ENCODE data around the gene ADARB2.

Gene ADARB2

DNA sequence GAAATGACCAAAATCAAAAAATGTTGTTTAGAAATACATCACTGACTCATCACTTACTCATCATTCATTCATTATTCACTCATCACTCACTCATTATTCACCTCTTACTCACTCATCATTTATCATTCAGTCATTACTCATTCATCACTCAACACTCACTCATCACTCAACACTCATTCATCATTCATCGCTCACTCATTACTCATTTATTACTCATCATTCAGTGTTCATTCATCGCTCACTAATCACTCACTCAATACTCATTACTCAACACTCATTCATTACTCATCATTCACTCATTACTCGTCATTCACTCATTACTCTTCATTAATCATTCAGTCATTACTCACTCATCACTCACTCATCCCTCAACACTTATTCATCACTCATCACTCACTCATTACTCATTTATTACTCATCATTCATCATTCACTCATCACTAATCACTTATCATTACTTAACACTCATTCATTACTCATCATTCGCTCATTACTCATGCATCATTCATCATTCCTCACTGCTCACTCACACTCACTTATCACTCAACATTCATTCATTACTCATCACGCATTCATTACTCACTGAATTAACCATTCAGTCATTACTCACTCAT lies 238.5 kb downstream of the ADARB2 start:
- no peak for TF ChIP-seq CTCF (conservative IDR thresholded peaks at IDR 0.05; ENCODE audit: control insufficient read depth, insufficient read depth, low read depth, low read length)
- no peak overlapping the region for H3K4me3 ChIP-seq (ENCODE audit: control insufficient read depth, low read depth, low read length)
- DNase-seq (ENCODE audit: low read depth): peak; percentile 6

GRCh38 chr10:1495915-1496517 lies 241.3 kb downstream of the ADARB2 start:
- DNase-seq (ENCODE audit: low read depth): no peak
- no peak for TF ChIP-seq CTCF (conservative IDR thresholded peaks at IDR 0.05; ENCODE audit: control insufficient read depth, insufficient read depth, low read depth, low read length)
- no peak overlapping the region for H3K4me3 ChIP-seq (ENCODE audit: control insufficient read depth, low read depth, low read length)

- no peak for DNase-seq (ENCODE audit: low read depth)
- no peak for TF ChIP-seq CTCF (conservative IDR thresholded peaks at IDR 0.05; ENCODE audit: control insufficient read depth, insufficient read depth, low read depth, low read length)
- no peak overlapping the region for H3K4me3 ChIP-seq (ENCODE audit: control insufficient read depth, low read depth, low read length)
Measured at GRCh38 chr10:1492641-1493040, 244.7 kb downstream of the ADARB2 start.

DNA sequence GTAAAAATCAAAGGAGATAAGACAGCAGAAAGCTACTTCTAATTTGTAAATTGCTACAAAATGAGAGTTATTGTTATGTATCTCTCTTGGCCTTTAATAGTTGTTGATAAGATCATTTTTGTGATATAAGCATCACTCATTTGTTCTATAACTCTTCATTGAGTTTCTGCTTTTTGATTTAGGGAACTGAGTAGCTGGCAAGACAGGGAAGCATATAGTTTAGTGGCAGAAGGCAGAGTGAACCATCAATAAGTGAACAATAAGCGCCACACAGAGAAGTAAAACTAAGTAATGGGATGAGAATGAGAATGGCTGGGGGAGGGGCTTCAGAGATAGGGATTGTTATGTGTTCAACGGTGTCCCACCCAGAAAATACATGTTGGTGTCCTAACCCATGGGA lies 245.4 kb downstream of the ADARB2 start:
- H3K4me3 ChIP-seq (ENCODE audit: control insufficient read depth, low read depth, low read length): no peak overlapping the region
- TF ChIP-seq CTCF (conservative IDR thresholded peaks at IDR 0.05; ENCODE audit: control insufficient read depth, insufficient read depth, low read depth, low read length): no peak
- no peak for DNase-seq (ENCODE audit: low read depth)

- no peak for TF ChIP-seq CTCF (conservative IDR thresholded peaks at IDR 0.05; ENCODE audit: control insufficient read depth, insufficient read depth, low read depth, low read length)
- H3K4me3 ChIP-seq (ENCODE audit: control insufficient read depth, low read depth, low read length): no peak overlapping the region
- no peak for DNase-seq (ENCODE audit: low read depth)
Measured at GRCh38 chr10:1489801-1490200, 247.5 kb downstream of the ADARB2 start.

- no peak for TF ChIP-seq CTCF (conservative IDR thresholded peaks at IDR 0.05; ENCODE audit: control insufficient read depth, insufficient read depth, low read depth, low read length)
- DNase-seq (ENCODE audit: low read depth): no peak
- no peak overlapping the region for H3K4me3 ChIP-seq (ENCODE audit: control insufficient read depth, low read depth, low read length)
Measured at GRCh38 chr10:1488970-1489548, 248.3 kb downstream of the ADARB2 start.

All from fibroblast of mammary gland (primary cell).